Activated CD4-positive, alpha-beta T cell treated with anti-CD3 and anti-CD28 coated beads, Interleukin-2, Interleukin-6, amounts not matched to agents 100 ng/mL and 50 ng/mL, durations not matched to agents 16 hours and 8 hours (primary cell): ENCODE measurements around the gene SH3TC2.
"Not testable (repeated sequence)": the region's sequence is repeated elsewhere in the genome, so short reads cannot be mapped to it uniquely, and the experiment has no call there.

Source experiments
- DNase-seq: peaks from one replicate; pipeline ENCODE4 v3.0.0-alpha.2; 2020

The SH3TC2 gene

DNA sequence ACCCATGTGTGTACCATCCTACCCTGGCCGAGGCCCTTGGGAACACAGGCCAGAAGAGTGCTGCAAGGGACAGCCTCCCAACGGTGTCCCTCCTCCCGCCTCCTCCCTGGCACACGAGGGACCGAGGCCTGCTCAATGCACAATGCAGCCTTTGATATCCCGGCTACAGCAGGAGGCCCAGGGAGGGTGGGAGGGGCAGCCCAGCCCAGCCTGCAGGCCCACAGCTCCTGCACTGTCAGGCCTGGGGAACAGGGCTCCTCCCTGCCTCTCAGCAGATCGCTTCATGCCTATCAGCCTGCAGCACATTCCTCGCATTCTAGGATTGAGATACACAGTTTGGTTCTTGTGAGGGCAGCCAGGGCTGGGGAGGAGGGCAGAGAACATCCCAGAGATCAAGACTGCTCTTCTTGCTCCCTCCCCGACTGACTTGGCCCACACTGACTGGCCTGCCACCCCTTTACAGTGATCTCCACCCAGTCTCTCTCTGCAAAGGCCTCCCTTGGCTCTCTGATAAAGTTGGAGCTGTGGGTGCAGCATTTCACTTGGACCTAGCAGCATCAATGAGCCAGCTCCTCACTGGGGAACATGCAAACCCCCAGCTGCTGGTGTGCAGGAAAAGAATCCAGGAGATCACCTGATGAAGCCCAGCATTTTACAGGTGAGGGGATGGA is at the start of gene SH3TC2:
TSS of gene SH3TC2 (minus strand) at position 46 of the 671 bp plus-strand sequence. CDS start at position 6, 40 bp downstream.
- DNase-seq = no peak

DNA sequence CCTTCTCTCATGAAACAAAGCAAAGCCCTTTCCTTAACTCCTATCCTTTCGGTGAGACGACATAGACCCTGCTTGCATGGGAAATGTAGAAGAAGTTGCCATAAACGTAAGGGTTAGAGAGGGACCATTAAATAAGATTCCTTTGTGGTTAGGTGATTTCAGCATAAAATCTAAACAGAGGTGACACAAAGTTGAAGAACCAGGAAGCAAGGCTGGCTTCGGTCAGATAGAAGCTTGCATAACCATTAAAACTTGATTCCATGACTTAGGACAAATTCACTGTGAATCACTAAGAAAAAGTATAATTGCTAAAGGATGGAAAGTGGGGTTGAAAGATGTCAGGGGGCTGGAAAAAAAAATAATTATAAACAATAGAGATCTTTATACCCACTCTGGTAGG is 47.5 kb upstream of the SH3TC2 start:
- DNase-seq = no peak

DNA sequence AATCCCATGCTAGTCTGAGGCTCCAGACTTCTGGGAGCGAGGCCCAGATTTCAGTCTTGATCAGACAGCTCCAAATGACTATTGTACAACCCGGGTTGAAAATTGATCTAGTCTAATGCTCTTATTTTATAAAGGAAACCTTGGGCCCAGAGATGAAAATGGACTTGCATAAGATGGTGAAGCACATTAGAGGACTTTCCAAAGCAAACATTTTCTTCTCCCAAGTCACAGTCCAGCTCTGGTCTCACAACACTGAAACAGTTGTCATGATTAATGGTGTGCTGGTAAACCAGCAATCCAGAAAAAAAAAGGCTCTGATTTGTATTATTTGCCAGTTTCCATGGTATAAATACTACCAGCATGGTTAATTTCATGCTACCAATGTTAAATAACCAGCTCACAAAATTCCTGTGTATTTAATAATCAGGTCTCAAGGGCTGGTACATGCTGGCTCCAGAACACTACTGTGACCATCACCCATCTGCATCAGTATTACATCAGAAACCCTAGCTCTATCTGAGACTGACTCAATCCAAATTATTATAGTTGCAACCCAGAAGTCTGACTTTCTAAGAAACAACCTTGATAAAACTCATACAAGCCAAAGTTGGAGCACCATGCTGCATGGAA is 45.9 kb upstream of the SH3TC2 start:
- DNase-seq = no peak

DNA sequence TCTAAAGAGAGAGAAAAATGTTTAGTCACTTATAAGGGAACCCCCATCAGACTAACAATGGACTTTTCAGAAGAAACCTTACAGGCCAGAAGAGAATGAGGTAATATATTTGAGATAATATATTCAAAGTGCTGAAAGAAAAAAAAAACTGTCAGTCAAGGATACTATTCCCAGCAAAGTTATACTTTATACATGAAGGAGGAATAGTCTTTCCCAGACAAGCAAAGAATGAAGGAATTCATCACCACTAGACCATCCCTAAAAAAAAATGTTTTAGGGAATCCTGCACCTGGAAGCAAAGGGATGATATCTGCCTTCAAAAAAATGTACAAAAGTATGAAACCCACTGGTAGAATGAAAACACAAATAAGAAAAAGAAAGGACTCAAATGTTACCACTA is 37.5 kb upstream of the SH3TC2 start:
- DNase-seq = no peak

DNA sequence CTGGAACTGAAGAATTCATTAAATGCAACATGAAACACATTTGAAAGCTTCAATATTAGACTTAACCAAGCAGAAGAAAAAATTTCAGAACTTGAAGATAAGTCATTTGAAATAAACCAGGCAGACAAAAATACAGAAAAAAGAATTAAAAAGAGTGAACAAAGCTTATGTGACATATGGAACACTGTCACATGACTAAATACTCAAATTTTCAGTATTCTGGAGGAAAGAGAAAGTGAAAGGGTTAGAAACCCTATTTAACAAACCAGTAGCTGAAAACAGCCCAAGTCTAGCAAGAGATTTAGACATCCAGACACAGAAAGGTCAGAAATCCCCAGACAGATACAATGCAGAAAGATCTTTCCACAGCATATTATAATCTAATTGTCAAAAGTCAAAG is 37.1 kb upstream of the SH3TC2 start:
- DNase-seq = no peak

DNA sequence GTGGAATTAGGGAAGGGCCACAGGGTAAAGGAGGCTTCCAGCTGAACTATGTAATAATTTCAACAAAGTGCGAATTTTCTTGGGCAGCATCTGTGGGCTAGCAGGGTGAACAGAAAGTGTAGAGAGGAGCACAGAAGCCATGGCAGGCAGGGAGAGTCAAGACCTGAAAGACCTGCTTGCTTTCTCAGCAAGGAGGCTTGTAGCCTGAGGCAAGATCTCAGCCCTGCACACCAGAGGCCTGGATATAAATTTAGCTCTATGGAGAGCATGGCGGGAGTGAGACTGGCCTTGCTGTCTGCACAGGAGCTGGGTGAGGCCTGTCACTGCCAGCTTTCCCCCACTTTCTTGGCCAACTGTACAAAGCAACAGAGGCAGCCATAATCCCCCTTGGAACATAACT is 32.1 kb upstream of the SH3TC2 start:
- DNase-seq = no peak

DNA sequence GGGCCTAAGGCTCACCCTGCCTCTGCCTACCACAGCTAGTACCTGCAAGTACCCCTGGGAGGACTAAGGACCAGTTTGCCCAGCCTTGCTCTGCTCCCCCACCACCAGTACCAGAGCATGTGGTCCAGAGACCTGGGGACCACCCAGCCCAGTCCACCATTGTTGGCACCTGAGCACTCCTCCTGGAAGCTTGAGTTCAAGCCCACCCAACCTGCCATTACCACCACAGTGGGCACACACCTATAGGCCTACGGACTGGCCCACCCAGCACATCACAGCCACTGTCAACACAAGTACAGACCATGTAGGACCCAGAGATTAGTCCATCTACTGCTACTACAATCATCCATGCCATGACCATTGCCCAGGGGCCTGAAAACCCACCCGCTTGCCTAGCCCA is 30.8 kb upstream of the SH3TC2 start:
- no peak for DNase-seq

DNA sequence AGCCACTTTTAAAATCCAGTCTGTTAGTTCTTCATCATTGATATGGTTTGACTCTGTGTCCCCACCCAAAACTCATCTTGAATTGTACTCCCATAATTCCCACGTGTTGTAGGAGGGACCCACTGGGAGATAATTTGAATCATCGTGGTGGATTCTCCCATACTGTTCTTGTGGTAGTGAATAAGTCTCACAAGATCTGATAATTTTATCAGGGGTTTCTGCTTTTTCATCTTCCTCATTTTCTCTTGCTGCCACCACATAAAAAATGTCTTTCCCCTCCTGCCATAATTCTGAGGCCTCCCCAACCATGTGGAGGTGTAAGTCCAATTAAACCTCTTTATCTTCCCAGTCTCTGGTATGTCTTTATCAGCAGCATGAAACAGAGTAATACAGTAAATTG is 26.9 kb upstream of the SH3TC2 start:
- no peak for DNase-seq

DNA sequence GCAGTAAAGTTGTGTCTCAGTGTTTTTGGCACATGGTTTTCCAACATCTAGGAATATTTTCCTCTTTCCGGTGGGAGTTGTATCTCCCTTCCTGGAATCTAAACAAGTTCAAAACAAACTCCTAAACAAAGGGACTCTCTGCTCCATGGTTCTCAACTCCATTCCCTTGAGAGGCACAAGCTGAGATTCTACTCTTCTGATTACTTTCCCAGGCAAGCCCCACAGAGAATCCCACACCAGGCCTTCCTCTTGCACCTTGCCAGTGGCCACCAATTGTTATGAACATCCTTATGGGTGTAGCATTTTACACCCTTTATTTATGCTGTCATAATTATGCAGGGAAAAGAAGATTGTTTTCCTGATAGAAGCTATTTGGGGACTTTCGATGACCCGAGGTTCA is 25.8 kb upstream of the SH3TC2 start:
- no peak for DNase-seq

DNA sequence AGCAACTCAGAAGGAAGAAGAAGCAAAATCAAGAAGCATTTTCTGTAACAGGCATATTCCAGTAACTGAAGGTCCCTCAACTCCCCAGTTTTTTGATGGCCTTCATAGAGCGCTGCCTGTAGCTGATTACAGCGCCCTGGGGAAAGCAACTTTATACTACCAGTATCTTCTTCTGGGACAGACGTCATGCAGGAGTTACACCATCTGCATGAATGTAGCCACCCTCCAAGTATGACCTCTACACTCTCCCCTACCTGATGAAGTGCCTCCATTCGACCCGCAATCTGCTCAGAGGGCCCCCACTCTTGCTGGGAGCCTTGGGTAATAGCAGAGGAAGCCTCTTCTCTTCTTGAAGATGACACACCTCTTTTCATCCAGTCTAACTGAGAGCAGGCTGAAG is 21.0 kb upstream of the SH3TC2 start:
- no peak for DNase-seq

DNA sequence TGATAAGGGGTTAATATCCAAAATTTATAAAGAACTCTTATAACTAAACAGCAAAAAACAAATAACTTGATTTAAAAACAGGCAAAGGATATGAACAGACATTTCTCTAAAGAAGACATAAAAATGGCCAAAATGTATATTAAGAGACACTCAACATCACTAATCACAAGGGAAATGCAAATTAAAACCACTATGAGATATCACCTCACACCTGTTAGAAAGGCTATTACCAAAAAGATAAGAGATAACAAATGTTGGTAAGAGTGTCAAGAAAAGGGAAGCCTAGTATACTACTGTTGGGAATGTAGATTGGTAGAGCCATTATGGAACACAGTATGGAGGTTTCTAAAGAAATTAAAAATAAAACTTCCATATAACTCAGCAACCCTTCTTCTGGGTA is 19.4 kb upstream of the SH3TC2 start:
- no peak for DNase-seq

DNA sequence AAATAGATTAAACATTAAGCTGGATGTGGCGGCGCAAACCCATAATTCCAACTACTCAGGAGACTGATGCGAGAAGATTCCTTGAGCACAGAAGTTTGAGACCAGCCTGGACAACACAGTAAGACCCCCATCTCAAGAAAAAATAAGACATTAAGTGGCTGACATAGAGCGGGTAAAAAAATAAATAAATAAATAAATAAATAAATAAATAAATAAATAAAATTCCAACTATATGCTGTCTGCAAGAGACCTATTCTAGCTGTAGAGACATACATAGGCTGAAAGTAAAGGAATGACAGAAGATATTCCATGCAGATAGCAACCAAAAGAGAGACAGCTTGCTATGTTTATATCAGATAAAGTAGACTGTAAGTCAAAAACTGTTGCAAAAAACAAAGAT is 17.4 kb upstream of the SH3TC2 start:
- no peak for DNase-seq

DNA sequence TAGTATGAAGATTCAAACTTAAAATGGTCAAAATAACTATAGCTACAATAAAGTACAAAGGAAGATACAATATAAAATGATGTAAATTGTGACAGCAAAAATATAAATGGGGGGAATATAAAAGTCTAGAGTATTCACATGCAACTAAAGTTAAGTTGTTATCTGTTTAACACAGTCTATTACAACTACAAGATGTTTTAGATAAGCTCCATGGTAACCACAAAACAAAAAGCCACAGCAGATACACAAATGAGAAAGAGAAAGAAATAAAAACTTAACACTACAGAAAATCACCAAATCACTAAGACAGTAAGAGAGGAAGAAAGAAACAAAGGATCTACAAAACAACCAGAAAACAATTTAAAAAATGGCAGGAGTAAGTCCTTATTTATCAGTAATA is 17.0 kb upstream of the SH3TC2 start:
- peak; percentile 7 for DNase-seq

DNA sequence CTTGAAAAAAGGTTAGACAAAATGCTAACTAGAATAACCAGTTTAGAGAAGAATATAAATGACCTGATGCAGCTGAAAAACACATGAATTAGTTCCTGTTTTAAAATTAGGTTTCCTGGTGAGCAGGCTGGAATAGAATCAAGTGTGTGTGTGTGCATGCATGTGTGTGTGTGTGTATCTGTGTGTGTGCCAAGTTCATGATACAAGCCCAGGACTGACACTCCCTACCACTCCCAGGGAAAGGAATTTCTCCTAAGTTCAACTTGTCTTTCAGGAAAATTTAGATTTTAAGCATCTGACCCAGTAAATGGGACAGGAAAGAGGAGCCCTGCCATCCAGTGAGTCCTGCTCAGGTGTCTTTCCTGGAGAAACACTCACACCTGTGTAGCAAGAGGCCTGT is 11.2 kb upstream of the SH3TC2 start:
- not testable (repeated sequence) for DNase-seq

DNA sequence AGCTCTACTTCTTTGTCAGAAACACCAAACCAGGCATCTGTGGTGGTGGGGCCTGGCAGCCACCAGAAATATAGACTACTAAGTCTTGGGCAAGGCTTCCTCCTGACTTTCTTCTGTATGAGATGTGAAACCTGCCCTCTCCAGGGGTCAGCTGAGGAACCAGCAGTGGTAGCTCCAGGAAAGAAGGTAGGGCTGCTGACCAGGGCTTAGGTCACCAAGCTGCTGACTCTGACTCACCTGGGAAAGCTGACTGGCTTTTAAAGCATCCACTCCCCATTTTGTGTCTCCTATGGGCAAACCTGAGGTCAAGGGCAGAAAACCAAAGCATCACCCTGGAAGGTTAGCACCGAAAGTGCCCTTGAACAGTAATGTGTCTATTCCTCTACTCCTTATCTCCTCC is 10.4 kb upstream of the SH3TC2 start:
- DNase-seq = no peak

DNA sequence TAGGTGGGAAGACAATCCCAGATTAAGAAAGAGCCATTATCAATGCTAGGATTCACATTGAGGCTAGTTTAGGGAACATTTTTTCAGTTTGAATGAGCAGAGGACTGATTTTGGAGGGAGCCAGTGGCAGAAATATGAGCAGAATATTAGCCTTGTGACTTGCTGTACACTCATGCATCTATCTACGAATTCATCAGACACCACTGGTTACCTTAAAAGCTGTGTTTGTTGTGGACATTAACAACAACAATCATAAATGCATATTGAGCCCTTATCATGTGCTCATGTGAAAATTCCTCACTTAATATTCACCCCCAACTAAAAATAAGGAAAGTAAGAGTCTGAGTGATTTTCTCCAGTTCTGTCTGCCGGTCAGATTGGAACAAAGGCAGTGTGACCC is 9.9 kb upstream of the SH3TC2 start:
- no peak for DNase-seq

DNA sequence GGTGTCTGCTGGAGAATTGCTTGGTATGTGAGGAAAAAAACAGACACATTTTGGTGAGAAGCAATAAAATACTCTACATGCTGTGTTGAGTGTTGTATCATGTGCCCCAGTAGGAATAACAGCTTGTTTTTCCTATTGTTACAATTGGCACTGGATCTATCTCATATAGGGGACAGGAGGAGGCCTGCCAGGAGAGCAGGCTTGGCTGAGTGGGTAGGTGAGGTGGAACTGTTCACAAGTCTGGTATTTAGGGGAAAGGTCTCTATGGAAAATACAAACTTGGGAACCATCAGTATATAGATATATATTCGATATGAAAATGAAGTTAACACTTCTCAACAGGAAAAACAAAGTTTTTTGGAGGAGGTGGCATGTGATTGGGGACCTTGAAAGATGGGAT is 9.5 kb upstream of the SH3TC2 start:
- DNase-seq = no peak

DNA sequence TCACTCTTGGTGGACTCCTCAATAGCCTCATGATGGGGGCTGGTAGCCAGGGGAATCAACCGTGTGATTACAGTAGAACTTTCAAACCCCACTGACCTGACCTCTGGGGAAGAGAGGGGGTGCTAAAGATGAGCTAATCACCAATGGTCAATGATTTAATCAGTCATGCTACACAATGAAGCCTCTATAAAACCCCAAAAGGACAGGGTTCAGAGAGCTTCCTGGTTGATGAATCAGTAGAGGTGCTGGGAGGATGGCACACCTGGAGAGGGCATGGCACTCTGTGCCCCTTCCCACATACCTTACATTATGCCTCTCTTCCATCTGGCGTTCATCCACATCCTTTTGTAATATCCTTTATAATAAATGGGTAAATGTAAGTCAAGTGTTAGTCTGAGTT is 8.9 kb upstream of the SH3TC2 start:
- DNase-seq = no peak

DNA sequence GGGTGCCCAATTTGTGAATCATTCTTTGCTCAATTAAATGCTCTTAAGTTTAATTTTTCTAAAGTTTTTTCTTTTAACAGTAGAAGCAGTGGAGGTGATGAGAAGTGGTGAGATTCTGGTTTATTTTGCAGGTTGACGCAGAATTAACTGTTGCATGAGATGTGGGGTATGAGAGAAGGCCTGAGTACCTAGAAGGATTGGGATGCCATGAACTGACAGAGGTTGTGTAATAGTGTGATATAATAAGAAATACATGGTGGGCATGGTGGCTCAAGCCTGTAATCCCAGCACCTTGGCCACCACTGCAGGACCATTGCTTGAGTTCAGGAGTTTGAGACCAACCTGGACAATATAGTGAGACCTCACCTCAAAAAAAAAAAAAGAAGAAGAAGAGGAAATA is 8.4 kb upstream of the SH3TC2 start:
- no peak for DNase-seq

DNA sequence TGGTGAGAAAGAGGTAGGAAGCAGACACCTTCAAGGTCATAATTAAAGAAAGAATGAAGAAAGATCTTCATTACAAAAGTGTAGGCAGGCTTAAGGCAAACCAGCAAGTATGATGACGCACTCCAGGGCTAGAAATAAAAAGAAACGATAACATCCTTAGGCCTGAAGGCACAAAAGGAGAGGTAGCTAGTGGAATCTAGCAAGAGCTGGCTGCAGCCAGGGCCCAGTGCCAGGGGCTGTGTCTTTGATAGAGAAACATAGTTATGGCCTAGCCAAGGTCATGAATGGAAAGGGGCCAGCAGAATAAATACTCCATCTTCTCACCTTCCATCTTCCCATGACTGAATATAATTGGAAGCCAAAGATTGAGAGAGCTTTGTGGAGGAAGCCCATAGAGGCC is 6.8 kb upstream of the SH3TC2 start:
- no peak for DNase-seq

DNA sequence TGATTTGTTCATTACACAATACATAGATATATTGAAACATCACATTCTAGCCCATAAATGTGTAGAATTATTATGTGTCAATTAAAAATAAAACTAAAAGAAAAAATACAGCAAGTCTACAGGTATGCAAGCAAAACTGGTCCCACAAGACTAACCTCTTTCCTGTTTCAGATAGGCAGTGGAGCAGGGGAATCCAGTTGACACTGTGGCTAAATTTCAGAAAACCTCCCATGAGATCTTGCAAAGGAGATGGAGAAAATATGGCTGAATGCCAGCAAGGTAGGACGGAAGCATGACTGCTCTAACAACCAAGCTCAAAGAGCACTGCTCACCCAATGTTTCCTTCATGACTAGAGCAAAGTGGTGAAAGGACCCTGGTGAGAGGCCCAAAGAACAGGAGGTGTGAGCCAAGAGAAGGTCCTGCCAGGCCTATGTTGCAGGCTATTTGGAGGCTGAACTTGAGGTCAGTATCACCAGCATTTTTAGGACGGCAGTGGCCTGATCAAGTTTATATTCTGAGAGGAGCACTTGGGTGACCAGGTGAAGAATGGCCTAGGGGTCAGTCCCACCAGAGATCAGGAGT is 1.1 kb upstream of the SH3TC2 start:
- DNase-seq = no peak

DNA sequence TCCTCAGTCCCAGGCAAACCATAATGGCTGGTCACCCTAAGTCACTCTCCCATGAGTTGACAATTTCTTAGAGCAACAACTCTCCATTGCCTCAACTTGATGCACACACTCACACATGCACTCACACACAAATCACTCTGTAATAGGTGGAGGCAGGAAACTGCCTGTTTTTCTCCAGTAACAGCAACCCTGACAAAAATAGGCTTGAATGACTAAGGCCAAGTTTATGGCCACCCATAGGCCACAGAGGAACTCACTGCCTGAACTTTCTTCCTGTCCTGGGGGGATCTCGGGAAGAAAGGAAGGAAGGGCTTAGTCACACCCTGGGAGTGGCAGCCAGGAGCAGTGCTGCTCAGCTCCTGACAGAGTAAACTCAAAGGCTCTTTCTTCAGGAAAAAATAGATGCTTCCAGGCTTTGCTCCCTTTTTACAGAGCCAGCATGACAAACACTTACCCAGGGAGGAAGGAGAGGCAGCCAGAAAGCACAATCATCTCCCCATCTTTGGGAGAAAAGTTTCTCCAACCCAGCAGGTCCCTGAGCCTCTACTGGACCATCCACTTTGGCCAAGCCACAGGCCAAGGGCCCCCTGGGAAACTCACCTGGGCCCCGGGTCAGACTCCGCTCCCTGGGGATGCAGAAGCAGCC is 368 bp downstream of the SH3TC2 start:
- no peak for DNase-seq

DNA sequence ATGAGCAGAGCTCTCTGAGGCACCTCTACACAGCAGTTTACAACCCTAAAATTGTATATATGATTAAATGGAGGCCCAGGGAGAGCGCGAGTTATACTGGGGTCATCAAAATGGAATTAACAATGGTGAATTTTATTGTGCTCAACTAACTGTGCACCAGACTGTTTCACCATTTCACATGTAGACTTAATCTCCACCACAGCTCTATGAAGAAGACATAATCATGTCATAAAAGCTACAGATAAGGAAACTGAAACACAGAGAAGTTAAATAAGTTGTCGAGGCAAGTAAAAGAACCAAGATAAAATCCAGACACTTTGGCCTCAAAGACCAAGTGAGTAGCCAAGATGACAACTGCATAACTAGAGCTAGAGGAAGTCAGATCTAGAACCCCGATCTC is 1.5 kb downstream of the SH3TC2 start:
- DNase-seq = no peak

DNA sequence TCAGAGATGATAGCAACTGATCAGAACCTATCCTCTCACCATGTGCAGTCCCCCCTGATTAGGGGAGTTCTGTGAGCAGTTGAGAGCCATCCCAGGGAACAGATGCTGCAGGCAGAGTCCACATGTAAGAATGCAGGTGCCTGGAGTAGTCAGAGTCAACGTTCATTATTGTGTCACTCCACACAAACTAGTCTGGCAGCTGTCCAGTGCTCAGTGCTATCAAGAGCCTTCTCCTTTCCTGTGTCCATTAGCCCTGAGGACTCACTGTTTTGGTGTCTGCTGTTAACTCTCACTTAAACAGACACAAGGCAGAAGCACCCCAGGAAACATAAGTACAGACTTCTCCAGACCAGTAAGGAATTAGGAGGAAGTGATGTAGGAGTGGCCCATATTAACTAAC is 2.5 kb downstream of the SH3TC2 start:
- no peak for DNase-seq
